NCI-H1930 (cell line): ENCODE results near the gene ARMC2.
"Not testable (repeated sequence)": the region's sequence is repeated elsewhere in the genome, so short reads cannot be mapped to it uniquely, and the experiment has no call there.

ENCODE experiments used
- DNase-seq, 2 experiments: peaks; one replicate each; lab custom pipeline; 2025; lab: John Stamatoyannopoulos, UW

The ARMC2 gene

DNA sequence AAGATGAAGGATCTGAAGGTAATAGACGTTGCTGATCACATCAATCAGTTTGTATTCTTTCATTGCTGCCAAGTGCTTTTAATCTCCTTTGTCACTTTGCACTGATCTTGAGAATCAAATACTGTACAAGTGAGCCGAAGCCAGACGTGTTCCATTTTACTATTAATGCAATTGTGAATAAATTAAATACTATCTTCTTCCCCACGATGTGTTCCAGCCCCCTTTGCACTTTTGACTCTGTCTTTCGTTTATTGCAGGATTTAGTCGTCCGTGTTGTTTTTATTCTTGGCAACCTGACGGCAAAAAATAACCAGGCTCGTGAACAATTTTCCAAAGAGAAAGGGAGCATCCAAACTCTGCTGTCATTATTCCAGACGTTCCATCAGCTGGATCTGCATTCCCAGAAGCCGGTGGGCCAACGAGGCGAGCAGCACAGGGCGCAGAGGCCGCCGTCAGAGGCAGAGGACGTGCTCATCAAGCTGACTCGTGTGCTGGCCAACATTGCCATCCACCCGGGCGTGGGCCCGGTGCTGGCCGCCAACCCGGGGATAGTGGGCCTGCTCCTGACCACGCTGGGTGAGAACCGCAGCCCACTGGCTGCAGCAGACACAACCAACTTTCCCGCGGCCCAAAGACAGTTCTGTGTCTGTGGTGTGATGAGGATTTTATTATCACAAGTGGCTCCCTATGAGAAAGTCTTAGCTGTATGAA, 104.7 kb downstream of the ARMC2 start:
- DNase-seq = no peak

GRCh38 chr6:108953681-108954080, 105.5 kb downstream of the ARMC2 start:
- DNase-seq = no peak

DNA sequence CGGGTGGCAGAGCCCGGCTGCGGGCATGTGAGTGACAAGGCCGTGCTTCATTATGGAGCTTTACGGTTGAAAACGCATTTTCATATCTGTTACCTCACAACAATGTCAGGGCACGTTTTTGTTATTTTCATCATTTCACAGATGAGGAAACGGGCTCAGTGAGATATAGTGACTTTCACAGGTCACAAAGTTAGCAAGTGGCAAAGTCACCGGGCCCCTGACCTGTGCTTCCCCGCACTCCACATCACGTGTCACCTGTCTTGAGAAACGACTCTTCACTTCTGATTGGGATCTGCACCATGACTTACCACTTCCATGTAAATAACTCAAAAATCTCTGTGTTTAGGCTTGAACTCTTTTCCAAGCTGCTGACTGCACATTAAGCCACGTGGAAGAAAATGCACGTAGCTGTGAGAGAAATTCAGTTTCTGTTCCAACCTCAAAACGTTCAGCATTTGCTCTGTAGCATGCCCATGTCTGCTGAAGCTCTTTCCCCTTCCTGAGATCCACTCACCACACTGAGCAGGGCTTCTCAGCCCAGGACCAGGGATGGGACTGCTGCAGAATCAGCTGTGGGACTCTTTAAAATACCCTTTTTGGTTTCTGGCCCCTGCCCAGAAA, 107.2 kb downstream of the ARMC2 start:
- no peak for DNase-seq

DNA sequence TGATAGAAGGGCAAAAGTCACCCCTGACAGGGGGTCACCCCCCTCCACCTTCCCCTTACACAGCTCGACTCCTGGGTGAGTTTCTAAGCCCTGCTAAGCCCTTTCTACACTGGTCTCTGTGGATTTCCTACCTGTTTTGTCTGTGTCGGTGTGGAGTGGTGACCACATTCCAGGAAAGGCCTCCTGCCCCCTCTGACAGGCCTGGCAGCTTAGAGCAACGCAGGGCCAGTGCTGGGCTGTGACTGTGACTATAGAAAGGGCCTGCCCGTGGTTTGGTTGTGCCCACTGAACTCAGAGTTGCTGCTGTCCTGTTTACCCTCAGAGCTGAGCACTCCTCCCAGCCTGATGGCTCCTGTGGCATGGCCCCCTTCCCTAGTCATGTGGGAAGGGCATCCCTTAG, 109.0 kb downstream of the ARMC2 start:
- no peak for DNase-seq

DNA sequence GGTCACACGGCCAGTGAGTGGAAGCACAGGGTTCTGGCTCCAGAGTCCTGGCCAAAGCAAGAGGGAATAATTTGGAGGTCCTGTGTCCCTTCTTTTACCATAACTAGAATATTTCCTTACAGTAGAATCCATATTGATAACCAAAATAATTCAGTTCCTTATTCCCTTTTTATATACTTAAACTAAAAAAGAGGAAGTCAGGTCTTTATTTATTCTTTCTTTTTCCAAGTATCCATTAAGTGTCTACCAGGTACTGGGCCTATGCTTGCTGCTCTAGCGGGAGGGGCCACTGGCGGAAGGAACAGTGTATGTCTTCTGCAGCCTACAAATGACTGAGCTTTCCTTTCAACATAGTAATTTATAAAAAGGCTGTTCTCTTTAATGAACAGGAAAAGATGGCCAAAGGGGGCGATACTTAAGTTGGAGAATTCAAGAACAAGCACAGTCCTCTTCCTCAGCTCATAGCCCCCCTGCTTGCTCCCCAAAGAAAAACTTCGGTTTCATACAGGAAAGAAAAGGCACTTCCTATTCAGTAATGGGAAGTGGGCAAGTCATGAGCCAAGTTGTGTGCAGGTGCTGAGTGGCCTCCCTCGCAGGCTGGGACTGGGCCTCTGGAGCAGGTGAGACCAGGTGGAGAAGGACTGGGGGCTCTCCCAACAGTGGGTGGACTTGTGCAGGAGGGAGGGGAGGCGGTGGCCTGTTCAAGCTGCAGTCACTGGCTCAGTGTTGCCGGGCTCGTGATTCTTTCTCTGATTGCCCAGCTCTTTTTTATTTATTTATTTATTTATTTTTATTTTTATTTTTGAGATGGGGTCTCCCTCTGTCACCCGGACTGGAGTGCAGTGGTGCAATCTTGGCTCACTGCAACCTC, 110.9 kb downstream of the ARMC2 start:
- DNase-seq = no peak

DNA sequence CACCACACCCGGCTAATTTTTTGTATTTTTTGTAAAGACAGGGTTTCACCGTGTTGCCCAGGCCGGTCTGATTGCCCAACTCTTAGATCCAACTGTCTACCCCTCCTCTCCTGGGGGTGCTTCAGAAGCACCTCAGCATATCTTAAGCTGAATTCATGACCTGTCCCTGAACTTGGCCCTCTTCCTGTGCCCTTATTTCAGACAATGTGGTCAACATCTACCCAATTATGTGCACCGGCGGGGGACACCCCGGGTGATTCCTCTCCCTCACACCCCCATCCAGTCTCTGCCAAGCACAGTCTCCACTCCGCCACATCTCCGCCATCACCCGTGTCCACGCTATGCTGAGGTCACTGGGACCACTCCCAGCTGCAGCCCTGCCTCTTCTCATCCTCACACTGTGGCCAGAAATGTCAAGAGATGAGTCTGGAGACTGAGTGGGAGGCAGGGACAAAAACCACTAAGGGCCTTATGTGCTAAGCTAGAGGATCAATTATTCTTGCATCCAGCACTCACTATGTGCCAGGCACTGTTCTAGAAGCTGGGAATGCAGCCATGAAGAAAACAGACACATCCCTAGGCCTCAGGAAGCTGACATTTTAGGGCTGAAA, 111.9 kb downstream of the ARMC2 start:
- no peak for DNase-seq

GRCh38 chr6:108960601-108961000, 112.4 kb downstream of the ARMC2 start:
- no peak for DNase-seq

DNA sequence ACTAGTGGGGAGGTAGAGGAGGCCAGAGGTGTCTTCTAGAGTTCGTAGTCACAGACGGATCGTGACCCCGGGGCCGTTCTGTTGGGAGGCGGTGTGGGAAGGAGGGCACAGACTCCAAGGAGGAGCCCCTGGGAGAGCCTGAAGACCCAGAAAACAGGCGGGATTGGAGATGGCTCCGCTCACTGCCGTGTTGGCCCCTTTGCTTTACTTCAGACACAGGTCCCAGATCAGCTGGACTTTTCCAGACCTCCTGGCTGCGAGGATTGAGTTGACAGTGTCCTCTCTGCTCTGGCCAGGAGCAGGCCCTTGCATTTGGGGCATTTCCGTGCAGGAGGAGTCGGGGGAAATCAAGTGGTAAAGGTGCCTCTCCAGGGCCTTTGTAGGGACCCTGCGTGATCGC, 112.9 kb downstream of the ARMC2 start:
- DNase-seq = no peak

- DNase-seq = no peak
These were observed 113.8 kb downstream of the ARMC2 start for GRCh38 chr6:108961985-108962384.

- DNase-seq = no peak
These were observed 118.0 kb downstream of the ARMC2 start for GRCh38 chr6:108966251-108966650.

DNA sequence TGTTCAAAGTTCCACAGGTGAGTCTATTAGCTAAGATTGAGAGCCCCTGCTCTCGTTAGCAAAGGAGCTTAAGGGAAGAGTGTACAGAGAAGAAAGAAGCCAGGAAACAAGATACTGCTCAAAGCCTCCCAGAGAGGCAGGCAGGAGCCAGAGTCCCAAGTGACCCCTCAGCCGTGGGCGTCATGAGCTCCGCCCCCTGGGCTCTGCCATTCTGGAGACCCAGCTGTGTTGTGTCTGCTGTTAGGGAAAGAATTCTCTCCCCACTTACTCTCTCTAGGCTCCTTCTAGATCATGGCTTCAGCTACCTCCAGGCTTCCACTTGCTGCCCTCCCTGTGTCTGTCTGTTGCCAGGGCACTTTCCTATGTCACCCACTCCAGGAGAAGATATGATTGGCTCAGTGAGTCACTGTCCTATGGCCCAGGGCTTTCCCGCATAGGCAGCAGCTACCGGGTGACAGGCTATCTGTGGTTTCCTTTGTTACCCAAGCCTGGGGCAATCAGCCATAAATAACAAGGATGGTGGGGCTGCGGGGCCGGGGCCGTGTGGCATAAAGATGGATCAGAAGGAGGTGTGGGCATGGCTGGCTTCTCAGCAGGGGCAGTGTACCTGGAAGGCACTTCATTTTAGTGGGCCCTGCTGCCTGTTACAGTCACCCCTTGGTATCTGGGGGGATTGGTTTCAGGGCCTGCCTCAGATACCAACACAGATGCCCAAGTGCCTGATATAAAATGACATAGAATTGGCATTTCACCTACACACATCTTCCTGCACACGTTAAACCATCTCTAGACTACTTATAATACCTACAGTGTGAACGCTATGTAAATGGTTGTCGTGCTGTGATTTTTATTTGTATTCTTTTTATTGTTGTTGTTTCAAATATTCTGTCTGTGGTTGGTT, 118.9 kb downstream of the ARMC2 start:
- no peak for DNase-seq

DNA sequence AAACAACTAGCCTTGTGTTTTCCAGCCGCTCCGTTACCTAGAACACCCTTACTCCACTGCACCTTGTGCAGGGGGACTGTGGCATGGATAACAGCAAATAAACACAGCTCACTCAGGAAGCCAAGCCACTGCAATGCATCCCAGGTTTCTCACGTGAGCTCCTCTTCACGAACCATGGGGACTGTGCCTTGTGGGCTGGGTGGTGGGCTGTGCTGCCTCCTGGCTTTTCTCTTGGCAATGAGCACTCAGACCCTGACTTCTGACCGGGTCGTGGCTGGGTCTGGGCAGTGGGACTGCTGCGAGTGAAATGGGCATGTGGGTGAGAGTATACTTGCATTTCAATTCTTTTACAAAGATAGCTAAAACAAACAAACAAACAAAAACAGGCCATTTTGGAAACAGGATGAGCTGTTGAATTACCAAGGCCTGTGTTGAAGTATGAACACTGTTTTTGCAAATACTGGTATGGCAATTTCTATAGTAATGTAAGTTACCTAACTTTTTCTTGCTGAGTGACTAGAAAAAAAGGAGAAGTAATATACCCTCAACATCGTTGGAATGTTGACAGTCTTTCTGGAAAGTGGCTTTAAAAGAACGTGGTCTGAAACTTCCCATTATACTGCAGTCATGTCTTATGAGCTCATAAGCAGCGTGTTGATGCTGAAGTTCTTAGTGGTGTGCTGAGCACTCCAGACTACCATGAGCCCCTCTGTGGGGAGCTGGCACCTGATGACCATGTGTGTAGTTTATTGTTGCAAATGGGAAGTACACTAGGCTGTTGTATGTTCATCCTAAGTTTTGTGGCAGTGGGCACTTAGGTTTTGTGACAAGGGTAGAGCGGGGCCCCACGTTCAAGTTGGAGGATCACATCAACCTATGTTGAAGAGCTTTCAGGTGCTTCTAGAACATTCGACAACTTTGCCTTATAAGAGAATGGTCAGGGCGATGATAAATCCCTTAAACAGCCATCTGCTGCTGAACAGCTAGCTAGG, 120.4 kb downstream of the ARMC2 start:
- no peak for DNase-seq

DNA sequence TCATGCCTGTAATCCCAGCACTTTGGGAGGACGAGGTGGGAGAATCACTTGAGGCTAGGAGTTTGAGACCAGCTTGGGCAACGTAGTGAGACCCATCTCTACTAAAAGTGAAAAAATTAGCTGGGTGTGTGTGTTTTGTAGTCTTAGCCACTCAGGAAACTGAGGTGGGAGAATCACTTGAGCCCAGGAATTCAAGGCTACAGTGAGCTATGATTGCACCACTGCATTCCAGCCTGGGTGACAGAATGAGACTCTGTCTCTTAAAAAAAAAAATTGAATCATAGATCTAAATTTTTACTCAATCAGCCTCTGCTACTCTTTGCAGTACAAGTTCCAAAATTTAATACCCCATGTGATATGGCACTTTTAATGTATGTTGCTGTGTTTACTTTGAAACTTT, 121.6 kb downstream of the ARMC2 start:
- DNase-seq = no peak

GRCh38 chr6:108974201-108974600, 126.0 kb downstream of the ARMC2 start:
- DNase-seq = no peak

DNA sequence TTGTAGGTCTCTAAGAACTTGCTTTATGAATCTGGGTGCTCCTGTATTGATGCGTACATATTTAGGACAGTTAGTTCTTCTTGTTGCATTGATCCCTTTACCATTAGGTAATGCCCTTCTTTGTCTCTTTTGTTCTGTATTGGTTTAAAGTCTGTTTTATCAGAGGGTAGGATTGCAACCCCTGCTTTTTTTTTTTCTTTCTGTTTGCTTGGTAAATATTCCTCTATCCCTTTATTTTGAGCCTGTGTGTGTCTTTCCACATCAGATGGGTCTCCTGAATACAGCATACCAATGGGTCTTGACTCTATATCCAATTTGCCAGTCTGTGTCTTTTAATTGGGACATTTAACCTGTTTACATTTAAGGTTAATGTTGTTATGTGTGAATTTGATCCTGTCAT, 130.4 kb downstream of the ARMC2 start:
- DNase-seq = not testable (repeated sequence)

GRCh38 chr6:108982154-108983113, 134.2 kb downstream of the ARMC2 start:
- no peak for DNase-seq

- DNase-seq = no peak
These were observed 134.9 kb downstream of the ARMC2 start for GRCh38 chr6:108983151-108983550.

- no peak for DNase-seq
These were observed 137.1 kb downstream of the ARMC2 start for GRCh38 chr6:108985301-108985700.

DNA sequence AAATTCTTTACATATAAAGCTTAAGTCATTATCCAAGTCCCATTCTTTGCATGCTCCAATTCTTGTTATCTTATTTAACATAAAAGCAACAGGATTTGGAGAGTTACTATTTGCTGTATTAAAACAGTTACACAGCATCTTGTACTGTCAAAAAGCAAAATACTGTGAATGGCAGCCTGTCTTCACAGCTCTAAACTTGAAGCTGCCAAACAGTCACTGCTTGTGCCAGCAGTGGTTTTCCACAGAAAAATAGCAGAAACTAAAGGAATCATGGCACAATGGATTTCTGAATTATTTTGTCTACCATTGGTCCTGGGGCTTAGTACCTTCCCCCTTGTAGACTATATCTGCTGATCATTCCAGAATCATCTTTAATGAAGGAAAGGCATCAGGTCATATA, 138.9 kb downstream of the ARMC2 start:
- no peak for DNase-seq
